GM18498 (cell line): Measurements from ENCODE around the gene CREBBP.
"Not testable (repeated sequence)": the region's sequence is repeated elsewhere in the genome, so short reads cannot be mapped to it uniquely, and the experiment has no call there.

Source experiments
- ATAC-seq: cut with Tn5 transposase; IDR thresholded peaks from one replicate; pipeline ENCODE4 v1.9.1; 2021; ENCODE audit warnings: mild to moderate bottlenecking, moderate library complexity; ENCODE audit not compliant: unreplicated experiment

Gene CREBBP

GRCh38 chr16:3722508-3722907 is 158.0 kb downstream of the CREBBP start:
- ATAC-seq: no peak

- no peak for ATAC-seq
These were observed 160.1 kb downstream of the CREBBP start for GRCh38 chr16:3720418-3720817.

- no peak for ATAC-seq
These were observed 161.9 kb downstream of the CREBBP start for GRCh38 chr16:3718628-3719027.

- no peak for ATAC-seq
These were observed 162.5 kb downstream of the CREBBP start for GRCh38 chr16:3718019-3718391.

- ATAC-seq: peak; percentile 85
These were observed 163.1 kb downstream of the CREBBP start, which contains the start of gene TRAP1 for GRCh38 chr16:3717235-3718018. Gene TRAP1, minus strand, starts transcription at chr16:3717524. Its CDS starts 16 bp downstream, at chr16:3717508.

- ATAC-seq: peak; percentile 26
These were observed 163.7 kb downstream of the CREBBP start for GRCh38 chr16:3716831-3717234.

- ATAC-seq: no peak
These were observed 165.1 kb downstream of the CREBBP start for GRCh38 chr16:3715430-3715829.

GRCh38 chr16:3714378-3714777 is 166.1 kb downstream of the CREBBP start:
- ATAC-seq: not testable (repeated sequence)

GRCh38 chr16:3713587-3714242 is 166.8 kb downstream of the CREBBP start:
- ATAC-seq: no peak

- ATAC-seq: no peak
These were observed 167.6 kb downstream of the CREBBP start for GRCh38 chr16:3712861-3713372.

- ATAC-seq: no peak
These were observed 174.1 kb downstream of the CREBBP start for GRCh38 chr16:3706253-3707012.

GRCh38 chr16:3702082-3702481 is 178.4 kb downstream of the CREBBP start:
- no peak for ATAC-seq

- ATAC-seq: no peak
These were observed 179.0 kb downstream of the CREBBP start for GRCh38 chr16:3701531-3701930.

- ATAC-seq: no peak
These were observed 181.6 kb downstream of the CREBBP start for GRCh38 chr16:3698941-3699340.

GRCh38 chr16:3696425-3697218 is 183.9 kb downstream of the CREBBP start:
- no peak for ATAC-seq

GRCh38 chr16:3695610-3696369 is 184.7 kb downstream of the CREBBP start:
- no peak for ATAC-seq

- ATAC-seq: no peak
These were observed 186.5 kb downstream of the CREBBP start for GRCh38 chr16:3694051-3694450.

GRCh38 chr16:3691761-3692160 is 188.8 kb downstream of the CREBBP start:
- ATAC-seq: no peak

GRCh38 chr16:3690980-3691720 is 189.4 kb downstream of the CREBBP start:
- no peak for ATAC-seq
